EL (cell line): ENCODE data around the gene RIPOR3.
A peak's percentile ranks its signal among the peaks of the same experiment; 100 is the strongest.
"Not testable (repeated sequence)": the region's sequence is repeated elsewhere in the genome, so short reads cannot be mapped to it uniquely, and the experiment has no call there.

Experiments used
- DNase-seq: peaks from one replicate; pipeline ENCODE4 v3.0.0-alpha.2; 2016

Gene RIPOR3

DNA sequence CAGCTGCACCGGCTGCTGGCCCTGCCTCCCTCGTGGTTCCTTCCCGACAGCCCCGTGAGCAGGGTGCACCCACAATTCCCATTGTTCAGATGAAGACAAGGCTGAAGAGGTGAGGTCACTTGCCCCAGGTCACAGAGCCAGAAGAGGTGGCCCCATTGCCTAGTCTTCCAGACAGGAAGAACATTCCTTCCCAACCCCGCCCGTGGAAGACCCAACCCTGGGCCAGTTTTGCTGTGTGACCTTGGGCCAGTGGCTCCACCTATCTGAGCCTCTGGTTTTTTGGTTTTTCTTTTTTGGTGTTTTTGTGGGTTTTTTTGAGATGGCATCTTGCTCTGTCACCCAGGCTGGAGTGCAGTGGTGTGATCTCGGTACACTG is 61.7 kb downstream of the RIPOR3 start:
- no peak for DNase-seq

DNA sequence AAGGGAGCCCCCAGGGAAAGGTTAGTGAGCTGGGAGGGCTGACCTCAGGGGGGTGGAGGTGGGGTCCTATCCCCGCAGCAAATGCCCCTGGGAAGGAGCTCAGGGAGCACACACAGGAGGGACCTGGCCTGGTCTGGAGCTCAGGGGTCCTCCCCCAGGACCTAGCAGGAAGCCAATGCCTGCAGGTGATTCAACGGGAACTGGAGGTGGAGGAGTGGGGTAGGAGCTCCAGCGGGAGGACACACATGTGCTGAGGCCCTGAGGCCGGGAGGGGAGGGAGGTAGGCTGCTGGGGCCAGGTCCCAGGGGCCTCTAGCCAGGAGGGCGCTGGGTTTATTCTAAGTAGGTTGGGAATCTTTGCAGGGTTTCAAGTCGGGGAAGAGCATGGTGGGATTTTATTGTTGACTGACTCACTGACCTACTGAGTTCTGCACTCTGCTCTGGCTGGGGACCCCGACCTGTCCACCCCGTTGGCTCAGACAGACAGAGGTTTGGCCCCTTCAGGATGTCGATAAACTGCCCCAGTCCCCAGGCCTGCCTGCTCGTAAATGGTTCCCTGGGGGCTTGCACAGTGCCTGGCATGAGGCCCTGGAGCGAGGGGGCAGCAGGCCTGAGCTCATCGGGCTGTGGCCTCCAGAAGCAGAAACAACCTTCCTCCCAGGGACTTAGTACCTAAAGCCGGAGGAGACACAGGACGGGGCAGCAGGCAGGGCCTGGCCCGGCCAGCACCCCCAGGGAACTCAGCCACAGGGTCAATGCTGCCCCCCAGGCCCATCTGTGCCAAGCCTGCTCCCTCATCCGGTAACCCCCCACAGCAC is 62.3 kb downstream of the RIPOR3 start:
- no peak for DNase-seq

DNA sequence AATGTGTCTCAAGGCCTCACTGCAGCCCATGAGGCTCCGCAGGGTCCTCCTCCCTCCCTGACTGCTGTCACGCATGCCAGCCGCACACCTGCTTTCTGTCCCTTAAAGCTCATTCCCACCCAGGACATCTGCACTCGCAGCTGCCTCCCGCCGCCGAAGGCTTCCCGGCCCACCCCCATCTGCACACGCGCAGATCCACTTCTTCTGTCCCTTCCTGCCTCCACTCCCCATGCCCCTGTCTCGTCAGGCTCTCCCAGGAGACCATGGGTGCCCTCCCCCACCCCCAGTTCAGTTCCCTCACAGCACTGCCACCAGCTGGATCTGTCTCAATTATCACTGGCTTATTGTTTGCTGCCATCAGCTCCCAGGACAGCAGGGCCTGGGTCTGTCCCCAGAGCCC is 63.0 kb downstream of the RIPOR3 start:
- no peak for DNase-seq

DNA sequence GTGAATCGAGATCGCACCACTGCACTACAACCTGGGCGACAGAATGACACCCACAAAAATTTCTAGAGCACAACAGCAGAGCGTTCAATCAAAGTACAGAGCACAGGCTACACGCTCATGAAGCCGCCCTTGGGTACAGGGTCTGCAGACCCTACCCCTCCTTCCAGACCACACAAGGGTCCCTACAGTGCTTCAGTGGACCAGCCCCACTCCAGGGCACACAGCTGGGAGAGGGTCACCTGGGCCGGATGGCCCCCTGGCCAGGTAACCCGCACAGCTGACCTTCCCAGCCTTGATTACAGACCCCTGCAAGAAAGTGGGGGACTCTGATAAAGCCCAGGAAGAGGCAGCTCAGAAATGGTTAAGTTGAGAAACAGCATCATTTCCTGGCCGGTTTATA is 63.6 kb downstream of the RIPOR3 start:
- no peak for DNase-seq

DNA sequence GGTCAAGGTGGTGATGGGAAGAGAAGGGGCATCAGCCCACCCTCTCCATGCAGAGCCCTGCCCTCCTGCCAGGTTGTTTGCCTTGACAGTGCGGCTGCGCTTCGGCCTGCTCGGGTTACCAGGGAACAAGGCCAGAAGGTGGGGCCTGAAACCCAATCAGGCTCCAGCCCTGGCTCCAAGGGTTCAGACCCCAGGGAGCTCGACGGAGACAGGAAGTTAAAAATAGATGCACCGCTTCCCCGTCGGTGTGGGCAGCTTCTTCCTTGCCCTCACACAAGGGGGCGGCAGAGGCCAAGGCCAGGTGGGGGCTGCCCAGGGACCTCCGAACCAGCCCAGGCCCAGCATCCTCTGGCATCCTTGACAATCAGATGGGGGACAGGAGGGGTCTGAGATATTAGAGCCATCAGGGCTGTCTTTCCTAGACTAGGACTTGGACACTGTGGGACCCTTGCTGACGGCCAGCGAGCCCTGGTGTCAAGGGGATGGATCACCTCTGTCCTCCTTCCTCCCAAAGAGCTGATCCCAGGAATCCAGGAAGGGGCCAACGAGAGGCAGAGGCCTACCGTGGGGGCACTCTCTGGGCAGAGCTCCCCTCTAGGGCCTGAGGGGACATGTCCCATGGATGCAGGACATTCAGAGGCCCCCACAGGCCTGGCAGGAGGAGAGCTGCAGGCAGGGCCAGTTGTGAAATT is 65.2 kb downstream of the RIPOR3 start:
- DNase-seq = peak; percentile 55

DNA sequence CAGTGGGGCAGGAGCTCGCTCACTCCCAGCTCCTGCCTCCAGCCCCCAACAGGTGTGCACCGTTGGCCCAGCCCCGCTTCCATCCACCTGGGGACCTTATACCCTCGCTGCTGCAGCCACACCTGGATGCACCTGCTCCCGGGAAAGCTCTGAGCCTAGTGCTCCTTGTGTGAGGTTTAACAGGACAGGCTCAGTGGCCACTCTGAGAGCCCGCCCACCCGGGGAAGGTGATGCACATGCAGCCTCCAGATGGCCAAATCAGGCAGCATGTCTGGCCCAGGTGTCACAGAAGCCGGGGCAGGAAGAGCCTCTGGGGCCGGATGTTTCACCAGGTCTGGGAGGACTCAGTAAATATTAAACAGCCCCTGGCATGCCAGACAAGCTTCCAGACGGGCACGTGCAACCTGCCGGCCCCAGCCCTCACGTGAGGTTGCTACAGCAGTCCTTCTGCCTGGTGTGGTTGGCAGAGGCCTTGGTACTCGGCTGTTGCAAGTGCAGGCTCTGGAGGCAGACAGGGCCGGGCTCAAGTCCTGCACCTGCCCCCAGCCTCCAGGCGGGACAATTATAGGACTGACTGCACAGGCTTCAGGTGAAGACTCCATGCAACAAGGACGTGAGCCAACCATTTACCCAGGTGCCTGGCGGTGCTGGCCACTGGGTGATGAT is 66.9 kb downstream of the RIPOR3 start:
- no peak for DNase-seq

DNA sequence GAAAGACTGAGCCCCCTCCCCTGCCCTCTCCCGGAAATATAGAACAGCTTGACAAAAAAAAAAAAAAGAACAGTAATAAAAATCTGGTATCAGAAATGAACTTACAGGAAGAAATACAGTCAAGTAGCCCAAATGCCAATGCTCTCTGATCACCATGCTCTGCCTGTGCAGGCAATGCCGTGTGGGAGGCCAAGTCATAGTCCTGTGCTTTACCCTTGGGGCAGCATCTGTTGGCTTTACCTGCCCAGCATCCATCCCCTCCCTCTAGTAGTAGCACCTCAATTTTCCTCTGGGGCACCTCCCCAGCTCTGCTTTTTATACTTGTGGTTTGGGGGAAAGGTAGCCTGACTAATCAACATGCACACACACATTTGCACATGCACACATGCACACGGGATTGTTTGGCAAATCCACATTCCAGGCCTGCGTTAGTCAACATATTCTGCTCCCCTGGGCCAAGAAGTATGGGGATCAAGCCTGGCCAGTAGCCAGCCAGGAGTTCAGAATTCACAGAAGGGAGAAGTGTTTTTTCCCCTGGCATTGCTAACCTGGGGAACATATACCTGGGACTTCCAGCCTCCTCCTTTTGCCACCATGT is 70.2 kb downstream of the RIPOR3 start:
- DNase-seq = no peak

DNA sequence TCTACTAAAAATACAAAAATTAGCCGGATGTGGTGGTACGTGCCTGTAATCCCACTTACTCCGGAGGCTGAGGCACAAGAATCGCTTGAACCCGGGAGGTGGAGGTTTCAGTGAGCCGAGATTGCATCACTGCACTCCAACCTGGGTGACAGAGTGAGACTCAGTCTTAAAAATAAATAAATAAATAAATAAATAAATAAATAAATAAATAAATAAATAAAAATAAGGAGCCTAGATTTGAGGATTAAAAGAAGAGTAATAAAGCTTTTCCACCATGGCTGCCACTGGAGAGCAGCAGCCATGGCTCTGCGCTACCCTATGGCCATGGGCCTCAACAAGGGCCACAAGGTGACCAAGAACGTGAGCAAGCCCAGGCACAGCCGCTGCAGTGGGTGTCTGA is 70.9 kb downstream of the RIPOR3 start:
- DNase-seq = not testable (repeated sequence)

DNA sequence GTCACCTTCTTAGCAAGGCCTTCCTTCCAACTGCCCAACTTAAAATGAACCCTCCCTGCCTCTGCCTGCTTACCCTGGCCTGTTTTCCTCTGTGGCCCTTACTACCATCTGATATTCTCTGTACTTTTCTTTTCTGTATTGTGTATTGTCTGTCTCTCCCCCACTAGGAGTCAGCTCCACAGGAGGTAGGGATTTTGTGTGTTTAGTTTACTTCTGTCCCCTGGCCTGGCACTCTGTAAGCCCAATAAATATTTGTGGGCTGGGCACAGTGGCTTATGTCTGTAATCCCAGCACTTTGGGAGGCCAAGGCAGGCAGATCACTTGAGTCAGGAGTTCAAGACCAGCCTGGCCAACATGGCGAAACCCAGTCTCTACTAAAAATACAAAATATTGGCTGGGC is 72.8 kb downstream of the RIPOR3 start:
- DNase-seq = no peak

DNA sequence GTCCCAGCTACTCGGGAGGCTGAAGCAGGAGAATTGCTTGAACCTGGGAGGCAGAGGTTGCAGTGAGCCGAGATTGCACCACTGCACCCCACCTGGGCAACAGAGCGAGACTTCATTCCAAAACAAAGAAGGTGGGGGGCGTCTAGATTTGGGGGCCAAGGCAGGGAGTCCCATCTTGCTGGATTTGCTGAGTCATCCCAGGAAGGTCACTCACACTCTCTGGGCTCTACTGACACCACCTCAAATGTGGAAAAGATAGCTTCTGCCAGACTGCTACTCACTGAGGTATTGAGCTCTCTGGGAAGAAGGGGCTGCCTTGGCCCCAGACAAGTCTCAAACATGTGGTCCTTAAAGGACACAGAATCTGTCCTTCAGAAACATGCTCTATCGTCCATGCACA is 74.3 kb downstream of the RIPOR3 start:
- no peak for DNase-seq

DNA sequence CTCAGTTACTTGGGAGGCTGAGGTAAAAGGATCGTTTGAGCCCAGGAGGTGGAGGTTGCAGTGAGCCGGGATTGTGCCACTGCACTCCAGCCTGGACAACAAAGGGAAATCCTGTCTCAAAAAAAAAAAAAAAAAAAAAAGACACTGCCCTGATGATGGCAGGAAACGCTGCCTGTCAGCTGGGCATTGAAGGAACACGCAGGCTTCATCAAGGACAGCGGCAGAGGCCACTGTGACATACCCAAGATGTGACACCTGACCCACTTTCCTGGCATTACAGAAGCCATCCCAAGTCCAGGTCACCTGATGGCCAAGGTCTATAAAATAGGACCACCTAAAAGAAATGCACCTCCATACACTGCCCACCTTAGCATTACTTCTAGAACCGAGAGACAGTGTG is 75.9 kb downstream of the RIPOR3 start:
- DNase-seq = no peak

DNA sequence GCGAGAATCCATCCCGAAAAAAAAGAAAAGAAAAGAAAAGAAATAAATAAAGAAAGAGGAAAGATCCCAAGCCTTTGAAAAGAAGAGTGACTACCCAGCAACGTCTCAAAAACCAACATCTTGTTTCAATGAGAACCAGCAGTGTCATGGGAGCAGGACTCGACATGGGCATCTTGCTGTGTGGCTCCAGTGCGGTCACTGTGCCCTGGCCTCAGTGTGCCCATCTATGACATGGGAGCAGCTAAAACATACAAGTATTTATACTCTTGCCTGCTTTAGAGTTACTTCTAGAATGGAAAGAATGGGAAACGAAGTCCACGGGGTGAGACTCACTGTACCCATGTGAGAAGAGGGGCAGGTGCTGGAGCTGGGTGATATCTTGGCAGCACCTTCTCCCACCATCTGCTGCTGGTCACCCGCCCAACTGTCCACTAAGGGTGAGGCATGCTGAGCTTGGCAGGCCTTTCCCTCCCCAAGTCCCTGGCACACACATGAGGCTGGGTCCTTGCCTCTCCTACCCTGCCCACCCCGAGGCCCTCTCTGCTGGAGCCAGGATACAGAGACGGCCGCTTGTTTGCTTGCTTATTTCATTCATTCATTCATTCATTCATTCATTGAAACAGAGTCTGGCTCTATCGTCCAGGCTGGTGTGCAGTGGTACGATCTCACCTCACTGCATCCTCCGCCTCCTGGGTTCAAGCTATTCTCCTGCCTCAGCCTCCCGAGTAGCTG is 77.7 kb downstream of the RIPOR3 start:
- no peak for DNase-seq

DNA sequence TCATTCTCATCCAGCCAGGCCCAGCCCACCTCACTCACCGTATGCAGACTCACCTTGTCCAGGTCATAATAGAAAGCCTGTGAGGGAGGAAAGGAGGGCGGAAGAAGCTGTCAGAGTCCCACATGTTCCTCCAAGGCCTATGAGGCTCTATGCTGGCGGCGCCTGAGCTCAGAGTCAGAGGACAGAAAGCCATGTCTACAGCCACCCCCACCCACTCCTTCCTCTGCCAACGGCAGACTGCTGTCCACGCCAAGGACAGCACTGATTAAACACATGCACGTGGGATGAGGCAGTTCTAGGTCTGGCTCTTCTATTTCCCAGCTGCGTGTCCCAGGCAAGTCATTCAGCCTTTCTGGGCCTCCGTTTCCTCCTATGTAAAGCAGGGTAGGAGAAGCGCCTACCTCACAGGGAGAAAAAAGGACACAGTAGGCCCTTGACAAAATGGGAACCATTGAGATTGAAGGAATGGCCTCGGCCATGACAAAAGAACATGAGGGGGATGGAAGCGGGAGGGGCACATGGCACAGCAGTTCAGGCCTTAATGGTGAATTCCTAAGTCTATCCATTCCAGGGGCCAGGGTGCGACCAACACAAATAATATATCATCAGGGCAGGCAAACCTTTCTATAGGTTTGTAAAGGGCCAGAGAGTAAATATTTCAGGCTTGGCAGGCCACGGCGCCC is 80.1 kb downstream of the RIPOR3 start:
- DNase-seq = no peak

DNA sequence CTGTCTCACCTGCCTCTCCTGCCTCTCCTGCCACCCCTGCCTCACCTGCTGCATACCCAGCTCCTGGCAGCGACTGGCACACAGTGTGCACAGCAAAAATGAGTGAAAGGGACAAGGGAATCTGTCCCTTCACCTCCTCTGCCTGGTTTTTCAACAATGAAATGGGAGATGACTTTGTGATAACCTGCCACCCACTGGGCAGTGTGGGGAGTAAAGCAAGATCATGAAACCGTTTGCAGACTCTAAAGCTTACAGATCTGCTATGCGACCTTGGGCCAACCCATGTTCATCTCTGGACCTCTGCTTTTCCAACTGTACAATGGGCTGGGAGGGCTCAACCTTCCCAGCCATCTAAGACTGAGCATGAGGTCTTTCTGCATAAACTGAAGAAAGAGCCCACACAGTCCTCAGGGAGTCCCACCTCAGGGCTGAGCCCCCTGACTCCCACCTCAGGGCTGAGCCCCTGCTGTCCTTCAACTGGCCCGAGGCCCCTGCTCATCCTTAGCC is 81.1 kb downstream of the RIPOR3 start:
- no peak for DNase-seq

DNA sequence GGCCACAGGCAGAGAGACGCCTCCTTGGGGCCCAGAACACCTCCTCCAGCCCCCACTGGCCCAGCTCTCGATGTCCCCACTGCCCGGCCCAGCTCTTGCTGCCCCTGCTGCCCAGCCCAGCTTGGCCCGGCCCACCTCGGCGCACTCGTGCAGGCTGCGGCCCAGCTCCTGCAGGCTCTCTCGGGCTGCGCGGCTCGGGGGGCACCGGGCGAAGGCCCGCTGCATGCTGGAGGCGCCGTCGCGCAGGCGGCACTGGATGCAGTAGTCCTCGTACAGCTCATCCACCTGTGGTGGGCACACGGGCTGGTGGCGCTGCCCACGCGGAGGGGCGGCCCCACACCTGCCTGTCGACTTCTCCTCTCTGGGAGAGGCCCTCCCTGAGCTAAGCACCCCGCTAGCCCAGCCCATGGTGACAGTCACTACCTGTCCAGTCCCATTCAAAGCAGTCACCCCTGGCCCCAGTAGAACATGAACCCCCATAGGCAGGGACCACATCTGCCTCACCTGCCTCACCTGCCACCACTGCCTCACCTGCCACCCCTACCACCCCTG is 81.8 kb downstream of the RIPOR3 start:
- DNase-seq = no peak

DNA sequence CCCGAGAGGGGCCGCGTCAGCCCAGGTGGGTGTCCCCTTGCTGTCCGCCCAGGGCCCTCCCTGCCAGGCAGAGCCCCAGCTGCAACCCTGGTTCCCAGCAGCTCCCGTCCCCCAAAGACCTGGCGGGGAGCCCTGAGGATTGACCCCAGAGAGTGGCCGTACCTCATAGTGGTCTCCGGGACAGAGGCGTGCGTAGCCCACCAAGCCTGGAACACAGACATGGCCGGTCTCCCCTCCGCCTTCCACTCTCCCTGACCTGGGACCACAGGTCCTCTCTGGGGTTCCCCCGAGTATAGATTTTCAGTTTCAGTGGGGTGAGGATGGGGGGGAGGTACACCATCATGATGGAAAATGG is 82.6 kb downstream of the RIPOR3 start:
- DNase-seq = no peak

DNA sequence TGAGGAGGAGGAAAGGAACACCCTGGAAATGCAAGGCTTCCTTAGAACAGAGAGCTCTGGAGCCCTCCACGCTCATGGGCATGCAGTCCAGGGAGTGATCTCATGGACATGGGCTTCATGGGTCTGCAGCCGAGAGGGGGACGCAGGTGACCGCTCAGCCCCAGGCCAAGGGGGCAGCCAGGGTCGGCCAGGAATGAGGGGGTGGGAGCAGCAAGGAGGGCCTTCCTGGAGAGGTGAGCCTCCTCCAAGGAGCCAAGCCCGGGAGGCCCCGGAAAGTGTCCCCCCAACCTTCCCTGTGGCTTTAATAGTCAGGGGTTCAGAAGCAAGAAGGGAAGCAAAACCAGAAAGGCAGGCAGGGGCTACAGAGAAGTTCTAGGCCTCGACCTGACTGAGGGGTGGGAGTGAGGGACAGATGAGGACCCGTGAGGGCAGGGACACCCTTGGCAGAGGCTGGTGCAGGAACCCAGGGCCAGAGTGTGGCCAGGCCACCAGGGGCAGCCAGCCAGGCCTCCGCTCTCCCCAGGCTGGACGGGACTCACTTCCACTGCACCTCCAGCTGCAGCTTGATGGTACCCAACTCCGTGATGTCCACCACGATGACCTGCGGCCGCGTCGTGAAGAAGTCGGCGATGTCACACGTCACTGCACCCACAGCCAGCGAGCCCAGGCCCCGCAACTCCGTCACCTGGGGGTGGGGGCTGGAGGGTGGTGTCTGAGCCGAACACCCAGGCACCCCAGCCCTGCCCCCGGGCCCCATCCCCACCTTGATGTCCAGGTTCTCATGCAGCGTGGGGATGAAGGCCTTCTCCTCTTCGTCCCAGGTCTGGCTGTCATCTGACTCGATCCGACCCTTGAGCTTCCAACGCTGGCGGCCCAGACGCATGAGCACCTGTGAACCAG is 83.2 kb downstream of the RIPOR3 start:
- no peak for DNase-seq

DNA sequence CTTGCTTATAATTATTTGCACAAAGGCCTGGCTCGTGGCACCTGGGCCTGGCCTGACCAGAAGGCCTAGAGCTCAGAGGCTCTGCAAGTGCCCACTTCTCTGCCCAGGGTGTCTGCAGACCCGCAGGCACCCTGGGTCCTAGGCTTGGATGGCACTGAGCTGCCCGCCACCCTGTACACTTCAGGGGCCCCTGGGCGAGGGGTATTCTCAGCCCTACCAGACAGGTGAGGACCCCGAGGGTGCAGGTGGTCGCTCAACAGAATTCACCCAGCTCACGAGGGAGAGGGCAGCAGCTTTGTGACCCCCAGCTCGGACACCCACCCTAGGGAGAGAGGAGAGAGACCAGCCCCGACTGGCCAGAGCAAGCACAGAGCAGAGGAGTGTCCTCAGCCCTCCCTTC is 83.9 kb downstream of the RIPOR3 start:
- no peak for DNase-seq

DNA sequence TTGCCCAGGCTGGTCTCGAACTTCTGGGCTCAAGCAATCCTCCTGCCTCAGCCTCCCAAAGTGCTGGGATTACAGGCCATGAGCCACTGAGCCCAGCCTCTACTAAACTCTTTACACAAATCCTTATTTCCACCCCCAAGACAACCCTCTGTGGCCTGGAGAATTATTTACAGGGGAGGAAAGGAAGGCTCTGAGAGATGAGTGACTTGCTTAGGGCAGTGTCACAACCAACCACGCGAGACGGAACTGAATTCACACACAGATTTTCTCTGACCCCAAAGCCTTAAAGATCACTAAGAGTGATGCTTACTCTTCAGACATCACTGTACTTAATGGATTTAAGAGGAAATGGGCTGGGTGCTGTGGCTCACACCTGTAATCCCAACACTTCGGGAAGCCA is 86.2 kb downstream of the RIPOR3 start:
- DNase-seq = no peak

DNA sequence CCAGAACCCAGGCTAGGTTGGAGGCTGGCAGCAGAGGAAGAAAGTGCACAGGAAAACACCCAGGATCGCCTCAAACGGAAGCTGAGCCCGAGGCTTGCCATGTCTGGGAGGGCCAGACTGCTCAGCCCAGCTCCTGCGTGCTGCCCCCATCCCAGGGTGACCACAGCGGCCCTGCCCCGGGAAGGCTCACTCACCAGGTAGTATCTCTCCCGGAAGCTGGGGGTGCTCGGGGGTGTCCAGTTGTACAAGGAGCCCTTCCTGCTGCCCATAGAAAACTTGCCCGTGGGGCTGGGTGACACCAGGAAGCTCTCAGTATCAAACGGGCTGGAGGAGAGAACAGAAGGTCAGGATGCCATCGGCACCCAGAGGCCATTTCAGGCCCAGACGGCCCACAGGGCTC is 86.9 kb downstream of the RIPOR3 start:
- DNase-seq = no peak
